H1 (cell line): ENCODE data around the gene NT5DC1. TPM values are rescaled to one million over a fixed set of nuclear protein-coding genes. Genes with fewer than 3 reads are reported as not detected.

Experiments used
- CTCF ChIP-seq, 3 experiments: IDR thresholded peaks; 1 replicate in 2 of 3; 2 replicates in 1 of 3; pipeline versions ENCODE4 v1.5.1 to v1.6.1; 2011; ENCODE audit warnings: low read length in 3 of 3, mild to moderate bottlenecking in 3 of 3, inconsistent platforms in 2 of 3, low read depth in 1 of 3, moderate library complexity in 1 of 3; ENCODE audit not compliant: insufficient read depth in 1 of 3; ENCODE audit errors: control extremely low read depth in 1 of 3
- SP2 ChIP-seq: IDR thresholded peaks from 2 replicates; pipeline ENCODE4 v1.6.1; 2012; ENCODE audit warnings: mild to moderate bottlenecking, low read length, inconsistent platforms
- YY1 ChIP-seq: IDR thresholded peaks from 2 replicates; pipeline ENCODE4 v1.6.1; 2011; ENCODE audit warnings: low read depth, mild to moderate bottlenecking, low read length
- polyA plus RNA-seq, 7 experiments: library from polyadenylated mRNA; depleted of rRNA in 3 of 7; stranded (reverse) in 5 of 7; unstranded in 2 of 7; fragments of >200 nt in 5 of 7; fragments of 200-250 nt in 2 of 7; gene quantifications; 1 replicate in 5 of 7; 2 replicates in 1 of 7; 4 replicates in 1 of 7; pipeline versions ENCODE4 v1.2.1 to v1.2.3, GENCODE V29; 2011 to 2013; ENCODE audit warnings: missing spikeins in 2 of 7, mixed read lengths in 2 of 7
- total RNA-seq: library from RNA; stranded (reverse); fragmentation: NEBNext Ultra II Directional; extraction: Animal tissue kit (Norgen Biotek cat#: 25700); gene quantifications from 2 replicates; pipeline ENCODE4 v1.2.1, GENCODE V29; 2021

Gene NT5DC1
- total and polyA plus RNA-seq, 2 of the 8 experiments (the other 6 are each of a cell fraction or from before 2014, with no cell fraction given) = 25.3 to 72.7 TPM

- no peak for TF ChIP-seq CTCF (IDR thresholded peaks at IDR 0.05; ENCODE audit: control extremely low read depth in 1 of 3, insufficient read depth in 1 of 3, low read depth in 1 of 3, low read length in 3 of 3)
- TF ChIP-seq YY1 = no peak
- TF ChIP-seq SP2 = no peak
These were observed 122.7 kb downstream of the NT5DC1 start (continued) for GRCh38 chr6:116223355-116223754.
